Lower lobe of right lung (tissue), 2 donors: Measurements from ENCODE around the gene RBM33. TPM values are rescaled to one million over a fixed set of nuclear protein-coding genes. Genes with fewer than 3 reads are reported as not detected.
A peak's percentile ranks its signal among the peaks of the same experiment; 100 is the strongest.

Experiments used
- ATAC-seq, 2 donors: fragments of 200-7000 bp; cut with Tn5 transposase; one replicate each; pipeline ENCODE4 v1.9.1; 2020 to 2022; ENCODE audit warnings: mild to moderate bottlenecking in 2 of 2, moderate library complexity in 2 of 2
- DNase-seq: peaks from one replicate; pipeline ENCODE4 v3.0.0-alpha.2; 2020
- H3K27ac ChIP-seq: fragments of 200-600 bp; one replicate; pipeline ENCODE4 v1.8.0; 2022
- H3K27me3 ChIP-seq: fragments of 200-600 bp; one replicate; pipeline ENCODE4 v1.8.0; 2022; ENCODE audit warnings: low read depth
- H3K36me3 ChIP-seq: fragments of 200-600 bp; one replicate; pipeline ENCODE4 v1.8.0; 2022; ENCODE audit warnings: mild to moderate bottlenecking
- H3K4me1 ChIP-seq: fragments of 200-600 bp; one replicate; pipeline ENCODE4 v1.8.0; 2022
- H3K4me3 ChIP-seq: fragments of 200-600 bp; one replicate; pipeline ENCODE4 v1.8.0; 2022; ENCODE audit warnings: mild to moderate bottlenecking
- H3K9me3 ChIP-seq: fragments of 200-600 bp; one replicate; pipeline ENCODE4 v1.8.0; 2022
- CTCF ChIP-seq: fragments of 200-600 bp; IDR thresholded peaks from one replicate; pipeline ENCODE4 v1.8.0; 2022; ENCODE audit warnings: antibody characterized with exemption, mild to moderate bottlenecking
- intact Hi-C: fragments of 100-400 bp; cut with DNase I; formaldehyde crosslinking; loops from one replicate; pipeline ENCODE4 v1.11.0; 2022
- total RNA-seq: library from RNA; stranded (reverse); fragmentation: NEBNext Ultra II Directional; extraction: Animal tissue kit (Norgen Biotek cat#: 25700); gene quantifications from one replicate; pipeline ENCODE4 v1.2.1, GENCODE V29; 2021
- donor health status: DM: no; HTN: yes; CAD: no; lungs with severe emphysema.

The RBM33 gene
- total RNA-seq, 1 donor from 2014 or later, result 67.2 TPM

- Histone ChIP-seq H3K4me3 (no peak overlapping the region), H3K27me3 (peaks cover 79% of the 10 kb centered on the region), H3K36me3 (no peaks in the 10 kb centered on the region), H3K27ac (no peak overlapping the region), H3K9me3 (no peaks in the 10 kb centered on the region), H3K4me1 (peaks cover 13% of the 10 kb centered on the region)
- ATAC-seq, result no peak
- intact Hi-C loops, result no loop called here
- DNase-seq, result peak; percentile 37
- no peak for TF ChIP-seq CTCF
These were observed 155.1 kb downstream of the RBM33 start for GRCh38 chr7:155799514-155799913.

- H3K4me3 ChIP-seq, result no peak overlapping the region
- peaks cover 85% of the 10 kb centered on the region for H3K27me3 ChIP-seq
- intact Hi-C loops, result no loop called here
- DNase-seq (peak; percentile 34), ATAC-seq (no peak)
- H3K9me3 ChIP-seq, result no peaks in the 10 kb centered on the region
- no peak for TF ChIP-seq CTCF
- H3K36me3 ChIP-seq, result no peaks in the 10 kb centered on the region
- H3K27ac ChIP-seq, result no peak overlapping the region
- H3K4me1 ChIP-seq, result peaks cover 21% of the 10 kb centered on the region
These were observed 155.8 kb downstream of the RBM33 start for GRCh38 chr7:155800301-155800700.

- TF ChIP-seq CTCF, result no peak
- H3K27me3 ChIP-seq, result peaks cover 86% of the 10 kb centered on the region
These were observed 156.3 kb downstream of the RBM33 start for GRCh38 chr7:155800741-155801267.

GRCh38 chr7:155802291-155802690 is 157.8 kb downstream of the RBM33 start:
- no peaks in the 10 kb centered on the region for H3K9me3 ChIP-seq
- intact Hi-C loops, result no loop called here
- no peak overlapping the region for H3K4me3 ChIP-seq
- peaks cover 86% of the 10 kb centered on the region for H3K27me3 ChIP-seq
- H3K4me1 ChIP-seq, result peaks cover 35% of the 10 kb centered on the region
- H3K27ac ChIP-seq, result no peak overlapping the region
- TF ChIP-seq CTCF, result no peak
- ATAC-seq, result no peak
- no peaks in the 10 kb centered on the region for H3K36me3 ChIP-seq
- no peak for DNase-seq

More at GRCh38 chr7:155800741-155801267, 156.3 kb downstream of the RBM33 start:
- Histone ChIP-seq H3K27ac (no peak overlapping the region), H3K4me1 (peaks cover 26% of the 10 kb centered on the region), H3K36me3 (no peaks in the 10 kb centered on the region), H3K9me3 (no peaks in the 10 kb centered on the region), H3K4me3 (no peak overlapping the region)
- intact Hi-C loops, result no loop called here
- DNase-seq, result peak; percentile 44
- ATAC-seq, result no peak

GRCh38 chr7:155802906-155803417 is 158.5 kb downstream of the RBM33 start:
- intact Hi-C loops, result no loop called here
- DNase-seq, result peak; percentile 35
- Histone ChIP-seq H3K4me1 (peaks cover 39% of the 10 kb centered on the region), H3K27ac (peak overlapping the region; percentile 84), H3K36me3 (no peaks in the 10 kb centered on the region), H3K9me3 (no peaks in the 10 kb centered on the region), H3K27me3 (peaks cover 91% of the 10 kb centered on the region), H3K4me3 (peak overlapping the region; percentile 49)
- TF ChIP-seq CTCF, result no peak
- no peak for ATAC-seq
